GM12878 (cell line): ENCODE measurements around the gene PDCD1LG2. TPM values are rescaled to one million over a fixed set of nuclear protein-coding genes. Genes with fewer than 3 reads are reported as not detected.

Experiments
- ATAC-seq: fragments of 200-7000 bp; cut with Tn5 transposase; 3 replicates; pipeline ENCODE4 v1.9.1; 2020; ENCODE audit warnings: mild to moderate bottlenecking, moderate library complexity
- BruUV-seq: library from RNA; stranded (reverse); fragments of 400-500 nt; replicated peaks from 2 replicates; lab custom pipeline; 2021; lab: Mats Ljungman, UMichigan
- CTCF ChIA-PET: fragments of 300-600 bp; sonication (Branson Sonifier 250); formaldehyde crosslinking; extraction: SDS; loops from one replicate; lab custom pipeline; 2021; ENCODE audit warnings: inconsistent platforms; lab: Yijun Ruan, JAX
- POLR2A ChIA-PET: fragments of 350-600 bp; formaldehyde crosslinking; extraction: SDS; loops from one replicate; lab custom pipeline; 2021; ENCODE audit warnings: inconsistent platforms; lab: Charles Lee
- RAD21 ChIA-PET: fragments of 300-600 bp; sonication (Branson Sonifier 250); formaldehyde crosslinking; loops from one replicate; lab custom pipeline; 2023; ENCODE audit warnings: antibody characterized with exemption; ENCODE audit not compliant: unreplicated experiment; lab: Charles Lee
- SMC1A ChIA-PET: fragments of 300-600 bp; sonication (Branson Sonifier 250); formaldehyde crosslinking; loops from one replicate; lab custom pipeline; 2023; ENCODE audit not compliant: unreplicated experiment, uncharacterized antibody; lab: Charles Lee
- DNase-seq: peaks from one replicate; pipeline ENCODE4 v3.0.0-alpha.2; 2011; ENCODE audit warnings: low read depth, low spot score
- FAIRE-seq: peaks from 3 replicates; lab custom pipeline; 2011; peaks lifted over from hg19 to GRCh38; lab: Jason Lieb, UNC
- H2AFZ ChIP-seq: 2 replicates; pipeline ENCODE4 v1.6.0; 2011; ENCODE audit warnings: low read depth, low read length, control low read depth; ENCODE audit not compliant: control insufficient read depth
- H3K27ac ChIP-seq: 2 replicates; pipeline ENCODE4 v1.5.1; 2011; ENCODE audit warnings: control low read depth; ENCODE audit not compliant: control insufficient read depth, insufficient read depth
- H3K27me3 ChIP-seq, 2 experiments: replicated peaks in 1 of 2; 2 replicates each; pipeline versions ENCODE4 v1.6.0 to v1.6.1; 2011; ENCODE audit warnings: low read length in 1 of 2; ENCODE audit not compliant: control insufficient read depth in 2 of 2, insufficient read depth in 2 of 2
- H3K36me3 ChIP-seq, 2 experiments: 2 replicates each; pipeline ENCODE4 v1.5.1; 2011; ENCODE audit warnings: low read length in 1 of 2; ENCODE audit not compliant: control insufficient read depth in 2 of 2, insufficient read depth in 2 of 2
- H3K4me1 ChIP-seq: 2 replicates; pipeline ENCODE4 v1.6.1; 2011; ENCODE audit warnings: mild to moderate bottlenecking, low read length, moderate library complexity, mixed read lengths; ENCODE audit not compliant: control insufficient read depth, insufficient read depth
- H3K4me2 ChIP-seq: 2 replicates; pipeline ENCODE4 v1.6.0; 2011; ENCODE audit warnings: control low read depth; ENCODE audit not compliant: control insufficient read depth, insufficient read depth
- H3K4me3 ChIP-seq: fragments of 200-600 bp; sonication (generic); 2 replicates; pipeline ENCODE4 v1.5.1; 2016
- H3K79me2 ChIP-seq: 2 replicates; pipeline ENCODE4 v1.6.0; 2011; ENCODE audit warnings: low read length; ENCODE audit not compliant: control insufficient read depth, insufficient read depth
- H3K9ac ChIP-seq: 2 replicates; pipeline ENCODE4 v1.8.0; 2011; ENCODE audit warnings: low read length, control low read depth, mixed read lengths; ENCODE audit not compliant: control insufficient read depth, insufficient read depth
- H3K9me3 ChIP-seq: replicated peaks from 3 replicates; pipeline ENCODE4 v1.5.1; 2011; ENCODE audit warnings: mild to moderate bottlenecking, low read length; ENCODE audit not compliant: control insufficient read depth, insufficient read depth
- H4K20me1 ChIP-seq: 2 replicates; pipeline ENCODE4 v1.6.0; 2011; ENCODE audit not compliant: control insufficient read depth, insufficient read depth
- CHD2 ChIP-seq: IDR thresholded peaks from 2 replicates; pipeline ENCODE4 v1.6.1; 2011; ENCODE audit warnings: low read depth, low read length, improper control_type of control experiment, borderline replicate concordance
- NFYB ChIP-seq: IDR thresholded peaks from 2 replicates; pipeline ENCODE4 v1.6.1; 2011; ENCODE audit warnings: low read depth, mild to moderate bottlenecking, low read length, improper control_type of control experiment, moderate library complexity; ENCODE audit not compliant: insufficient read depth
- RELA ChIP-seq: fragments of 450-650 bp; IDR thresholded peaks from 2 replicates; pipeline ENCODE4 v1.8.0; 2014; ENCODE audit warnings: borderline replicate concordance; ENCODE audit not compliant: partially characterized antibody
- WGBS: methylation state at CpG from one replicate; pipeline ENCODE4 v1.1.6; 2016; ENCODE audit warnings: low lambda C conversion rate; ENCODE audit not compliant: insufficient replicate concordance, insufficient coverage; ENCODE audit errors: missing lambda C conversion rate; 5-methylcytosine and 5-hydroxymethylcytosine counted together
- in situ Hi-C: fragments of 300-500 bp; cut with MboI; formaldehyde crosslinking; loops from 9 replicates; pipeline ENCODE4 v1.14.3; 2018; ENCODE audit warnings: mixed read lengths
- intact Hi-C: fragments of 100-400 bp; cut with micrococcal nuclease; formaldehyde crosslinking; loops from one replicate; pipeline ENCODE4 v1.14.2; 2022; ENCODE audit not compliant: unreplicated experiment
- polyA plus RNA-seq, 11 experiments: library from polyadenylated mRNA; depleted of rRNA in 4 of 11; unstranded in 6 of 11; stranded (reverse) in 5 of 11; fragments of >200 nt; fragmentation: Nextera tagmentation in 4 of 11; fragmentation: Illumina TruSeq in 1 of 11; extraction: Ambion mirVana in 4 of 11; extraction: Trizol in 1 of 11; gene quantifications; 1 replicate in 1 of 11; 2 replicates in 10 of 11; pipeline versions ENCODE4 v1.2.1 to v1.2.3, GENCODE V29; 2011 to 2016; ENCODE audit warnings: inconsistent platforms in 2 of 11, missing spikeins in 2 of 11, low read depth in 1 of 11
- total RNA-seq, 4 experiments: library from RNA; depleted of rRNA in 3 of 4; stranded (reverse); fragments of >200 nt in 3 of 4; fragmentation: Illumina TruSeq in 1 of 4; extraction: Trizol in 1 of 4; gene quantifications; 2 replicates each; pipeline versions ENCODE4 v1.2.1 to v1.2.3, GENCODE V29; 2013 to 2021
- TF ChIP-seq, protein P1 (sequence below): fragments of 450-650 bp; IDR thresholded peaks from 2 replicates; pipeline ENCODE4 v1.6.1; 2016; ENCODE audit warnings: mild to moderate bottlenecking

Gene PDCD1LG2
- total and polyA plus RNA-seq, 10 of the 15 experiments (the other 5 are each of a cell fraction or from before 2014, with no cell fraction given) = 1.5 to 37.3 (median 3.0) TPM

- POLR2A ChIA-PET = interaction anchor here (1.4 kb wide), 2 partner anchors 7 to 29 kb away, joined by 3 to 4 read pairs; partner anchors contain the start of gene PLGRKT
- TF ChIP-seq, protein P1, sequence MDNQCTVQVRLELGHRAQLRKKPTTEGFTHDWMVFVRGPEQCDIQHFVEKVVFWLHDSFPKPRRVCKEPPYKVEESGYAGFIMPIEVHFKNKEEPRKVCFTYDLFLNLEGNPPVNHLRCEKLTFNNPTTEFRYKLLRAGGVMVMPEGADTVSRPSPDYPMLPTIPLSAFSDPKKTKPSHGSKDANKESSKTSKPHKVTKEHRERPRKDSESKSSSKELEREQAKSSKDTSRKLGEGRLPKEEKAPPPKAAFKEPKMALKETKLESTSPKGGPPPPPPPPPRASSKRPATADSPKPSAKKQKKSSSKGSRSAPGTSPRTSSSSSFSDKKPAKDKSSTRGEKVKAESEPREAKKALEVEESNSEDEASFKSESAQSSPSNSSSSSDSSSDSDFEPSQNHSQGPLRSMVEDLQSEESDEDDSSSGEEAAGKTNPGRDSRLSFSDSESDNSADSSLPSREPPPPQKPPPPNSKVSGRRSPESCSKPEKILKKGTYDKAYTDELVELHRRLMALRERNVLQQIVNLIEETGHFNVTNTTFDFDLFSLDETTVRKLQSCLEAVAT = no peak
- TF ChIP-seq CHD2 (no peak), NFYB (no peak), RELA (no peak)
- Histone ChIP-seq H2AFZ (no peak overlapping the region), H3K9ac (no peak overlapping the region), H3K27ac (no peak overlapping the region), H3K4me1 (peaks cover 26% of the 10 kb centered on the region), H3K79me2 (peaks cover 13% of the 10 kb centered on the region), H3K4me3 (no peak overlapping the region), H3K4me2 (no peak overlapping the region), H3K9me3 (no peaks in the 10 kb centered on the region; the same call in 2 of the 3 replicates), H3K36me3 (peaks cover 16 to 28% of the 10 kb centered on the region in 2 experiments), H3K27me3 (no peaks in the 10 kb centered on the region), H4K20me1 (no peaks in the 10 kb centered on the region)
- 79% methylated on average over 2 of the region's 2 CpGs for WGBS
- FAIRE-seq (no peak), DNase-seq (no peak), ATAC-seq (no peak)
- SMC1A ChIA-PET = interaction anchor here (0.7 to 4.4 kb wide), 11 partner anchors 11 to 134 kb away, joined by 3 to 47 read pairs (median 6); no protein-coding TSS in a partner anchor
- CTCF ChIA-PET = interaction anchor here (0.7 to 3.1 kb wide), 6 partner anchors 13 to 134 kb away, joined by 3 to 11 read pairs (median 3); no protein-coding TSS in a partner anchor
- in situ Hi-C loops = no loop called here
- RAD21 ChIA-PET = interaction anchor here (0.6 to 2.0 kb wide), 5 partner anchors 12 to 49 kb away, joined by 3 to 7 read pairs (median 4); partner anchors contain the start of gene CD274
- no TSS peak for BruUV-seq
- intact Hi-C loops = no loop called here
Observed at GRCh38 chr9:5466766-5467165, 43.6 kb upstream of the PDCD1LG2 start.
